ENCODE data around the gene GLRX3.

- TF ChIP-seq EZH2 (IDR thresholded peaks at IDR 0.05; ENCODE audit: borderline replicate concordance, low read length): no peak
- TF ChIP-seq CTCF (IDR thresholded peaks at IDR 0.05; ENCODE audit: low read length): no peak
Measured at GRCh38 chr10:130161331-130161730, 25.1 kb downstream of the GLRX3 start.

All from OCI-LY1 (cell line).